NCI-H1436 treated with DMSO at 0.1 percent for 48 hours (cell line): ENCODE results near the gene ACTA1.
"Not testable (repeated sequence)": the region's sequence is repeated elsewhere in the genome, so short reads cannot be mapped to it uniquely, and the experiment has no call there.

Source experiments
- DNase-seq: peaks from one replicate; lab custom pipeline; 2025; lab: John Stamatoyannopoulos, UW

ACTA1 gene

DNA sequence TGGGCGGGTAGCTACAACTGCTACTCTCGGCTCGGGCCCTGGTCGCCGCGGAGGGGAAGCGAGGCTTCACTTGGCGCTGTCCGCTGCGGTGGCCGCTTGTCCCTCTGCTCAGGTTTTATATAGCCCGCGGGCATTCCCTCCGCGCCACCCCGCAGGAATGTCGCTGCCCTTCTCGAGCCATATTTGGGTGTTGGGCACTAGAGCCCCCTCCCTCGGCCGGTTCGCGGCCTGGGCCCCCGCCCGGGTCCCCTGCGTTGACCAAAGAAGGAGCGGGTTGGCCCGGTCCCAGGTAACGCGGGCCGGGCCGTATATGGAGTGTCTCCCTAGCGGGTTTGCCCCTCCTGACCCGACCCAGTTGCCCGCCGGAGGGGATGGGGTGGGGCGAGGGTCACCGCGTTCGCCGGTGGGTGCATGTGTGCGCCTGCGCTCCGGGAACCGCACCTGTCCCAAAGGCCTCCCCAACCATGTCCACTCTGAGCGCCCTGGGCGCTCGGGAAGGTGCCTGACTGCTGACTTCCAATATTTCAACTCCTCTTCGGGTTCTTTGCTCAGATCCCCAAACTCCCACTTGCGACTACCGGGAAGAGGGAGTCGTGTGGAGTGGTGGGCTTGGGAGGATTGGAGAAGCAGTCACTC, at the start of gene ACTA1:
Gene ACTA1 (minus strand): TSS at position 90 of the 636 bp plus-strand sequence. CDS start 979 bp downstream, outside the sequence.
- no peak for DNase-seq

DNA sequence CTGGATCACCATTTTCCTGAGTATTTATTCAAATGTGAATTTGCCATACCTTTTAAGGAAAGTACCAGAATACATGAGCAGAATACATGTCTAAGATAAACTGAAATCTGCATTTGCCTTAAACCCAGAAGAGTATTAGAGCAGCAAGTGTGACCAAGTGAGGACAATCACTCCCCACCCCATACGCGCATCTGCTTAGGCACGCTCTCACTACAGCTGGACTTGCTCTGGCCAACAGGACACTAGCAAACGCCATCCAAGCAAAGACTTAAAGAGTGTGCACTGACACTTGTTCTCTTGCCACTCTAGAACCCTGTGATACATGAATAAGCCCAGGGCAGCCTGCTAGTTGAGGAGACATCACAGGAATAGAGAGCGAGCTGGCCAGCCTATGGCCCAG, 48.6 kb upstream of the ACTA1 start:
- no peak for DNase-seq

DNA sequence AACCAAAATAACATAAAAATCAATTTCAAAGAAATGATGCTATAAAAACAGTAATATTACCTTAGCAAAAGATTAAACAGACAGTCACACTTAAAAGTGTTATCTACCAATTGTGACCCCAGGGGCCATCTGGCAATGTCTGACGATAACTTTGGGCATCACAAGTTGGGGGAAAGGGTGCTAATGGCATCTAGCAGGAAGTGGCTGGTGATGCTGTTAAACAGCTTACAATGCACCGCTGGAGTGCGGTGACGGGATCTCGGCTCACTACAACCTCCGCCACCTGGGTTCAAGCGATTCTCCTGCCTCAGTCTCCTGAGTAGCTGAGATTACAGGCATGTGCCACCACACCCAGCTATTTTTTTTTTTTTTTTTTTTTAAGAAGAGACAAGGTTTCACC, 46.6 kb upstream of the ACTA1 start:
- DNase-seq, result no peak

DNA sequence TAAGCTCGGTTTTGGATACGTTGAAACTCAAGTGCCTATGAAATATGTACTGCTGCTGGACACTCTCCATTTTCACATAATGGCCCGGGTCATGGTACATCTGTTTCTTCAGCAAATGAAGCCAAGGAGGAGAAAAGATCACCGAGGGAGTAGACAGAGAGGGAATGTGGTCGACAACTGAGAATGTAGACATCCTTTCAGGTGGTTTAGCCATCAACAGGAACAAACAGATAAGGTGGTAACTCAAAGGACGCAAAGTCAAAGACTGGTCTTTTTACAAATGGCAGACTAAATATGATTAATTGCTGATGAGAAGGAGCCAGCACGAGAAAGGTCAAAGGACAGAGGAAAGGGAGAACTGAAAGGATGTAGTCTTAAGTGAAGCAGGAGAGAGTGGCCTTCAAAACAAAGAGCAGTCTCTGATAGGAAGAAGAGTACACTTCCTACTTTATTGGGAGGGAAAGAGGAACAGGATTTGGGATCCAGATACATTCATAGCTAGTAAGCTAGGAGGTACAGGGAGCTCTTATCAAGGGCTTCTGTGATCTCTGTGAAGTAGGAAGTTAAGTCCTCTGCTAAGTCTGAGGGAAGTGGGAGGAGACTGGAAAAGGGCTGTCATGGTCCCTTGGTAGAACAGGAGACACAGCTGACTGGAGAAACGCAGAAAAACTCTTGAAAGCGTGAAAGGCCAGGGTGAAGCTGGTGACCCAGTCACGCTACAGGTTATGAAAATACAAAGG, 45.9 kb upstream of the ACTA1 start:
- no peak for DNase-seq

DNA sequence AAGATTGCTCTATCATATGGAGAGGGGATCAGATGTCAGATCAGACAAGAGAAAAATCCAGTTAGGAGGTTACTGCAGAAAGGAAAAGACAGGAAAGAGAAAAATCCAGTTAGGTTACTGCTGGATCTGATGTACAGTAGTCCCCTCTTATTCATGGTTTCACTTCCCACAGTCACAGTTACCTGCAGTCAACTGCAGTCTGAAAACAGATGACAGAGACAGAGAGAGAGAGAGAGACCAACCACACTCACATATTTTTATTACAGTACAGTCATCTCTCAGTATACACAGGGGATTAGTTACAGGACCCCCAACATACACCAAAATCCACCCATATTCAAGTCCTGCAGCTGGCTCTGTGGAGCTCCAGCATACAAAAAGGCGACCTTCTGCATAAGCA, 45.0 kb upstream of the ACTA1 start:
- no peak for DNase-seq

DNA sequence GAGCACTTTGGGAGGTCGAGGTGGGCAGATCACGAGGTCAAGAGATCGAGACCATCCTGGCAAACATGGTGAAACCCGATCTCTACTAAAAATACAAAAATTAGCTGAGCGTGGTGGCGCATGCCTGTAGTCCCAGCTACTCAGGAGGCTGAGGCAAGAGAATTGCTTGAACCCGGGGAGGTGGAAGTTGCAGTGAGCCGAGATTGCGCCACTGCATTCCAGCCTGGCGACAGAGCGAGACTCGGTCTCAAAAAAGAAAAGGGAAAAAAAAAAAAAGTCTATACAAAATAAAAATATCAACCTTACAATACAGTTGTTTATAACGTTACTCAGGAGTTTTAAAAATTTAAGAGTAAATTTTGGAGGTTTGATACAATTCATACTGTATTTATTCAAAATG, 42.0 kb upstream of the ACTA1 start:
- DNase-seq, result not testable (repeated sequence)

DNA sequence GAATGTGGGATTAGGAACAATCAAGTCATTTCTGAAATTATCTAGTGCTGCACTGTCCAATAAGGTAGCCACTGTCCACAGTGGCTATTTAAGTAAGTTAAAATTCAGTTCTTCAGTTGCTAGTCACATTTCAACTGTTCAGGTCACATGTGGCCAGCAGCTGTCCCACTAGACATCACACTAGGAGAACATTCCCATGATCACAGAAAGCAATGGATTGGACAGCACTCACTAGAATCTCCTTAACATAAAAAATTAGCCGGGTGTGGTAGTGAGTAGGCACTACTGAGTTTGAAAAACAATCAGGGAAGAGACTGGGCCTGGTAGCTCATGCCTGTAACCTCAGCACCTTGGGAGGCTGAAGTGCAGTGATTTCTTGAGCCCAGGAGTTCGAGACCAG, 40.6 kb upstream of the ACTA1 start:
- no peak for DNase-seq

DNA sequence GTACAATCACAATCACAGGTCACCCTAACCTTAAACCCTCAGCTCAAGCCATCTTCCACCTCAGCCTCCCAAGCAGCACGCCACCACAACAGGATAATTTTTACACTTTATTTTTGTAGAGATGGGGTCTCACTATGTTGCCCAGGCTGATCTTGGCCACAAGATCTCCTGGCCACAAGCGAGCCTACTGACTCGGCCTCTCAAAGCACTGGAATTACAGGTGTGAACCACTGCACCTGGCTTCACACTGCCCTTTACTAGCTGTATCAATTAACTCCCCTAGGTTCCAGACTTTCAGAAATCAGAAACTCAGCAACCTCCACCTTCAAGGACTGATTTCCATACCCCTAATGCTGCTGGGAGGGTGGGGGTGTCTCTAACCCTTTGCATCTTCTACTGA, 37.3 kb upstream of the ACTA1 start:
- DNase-seq, result no peak

DNA sequence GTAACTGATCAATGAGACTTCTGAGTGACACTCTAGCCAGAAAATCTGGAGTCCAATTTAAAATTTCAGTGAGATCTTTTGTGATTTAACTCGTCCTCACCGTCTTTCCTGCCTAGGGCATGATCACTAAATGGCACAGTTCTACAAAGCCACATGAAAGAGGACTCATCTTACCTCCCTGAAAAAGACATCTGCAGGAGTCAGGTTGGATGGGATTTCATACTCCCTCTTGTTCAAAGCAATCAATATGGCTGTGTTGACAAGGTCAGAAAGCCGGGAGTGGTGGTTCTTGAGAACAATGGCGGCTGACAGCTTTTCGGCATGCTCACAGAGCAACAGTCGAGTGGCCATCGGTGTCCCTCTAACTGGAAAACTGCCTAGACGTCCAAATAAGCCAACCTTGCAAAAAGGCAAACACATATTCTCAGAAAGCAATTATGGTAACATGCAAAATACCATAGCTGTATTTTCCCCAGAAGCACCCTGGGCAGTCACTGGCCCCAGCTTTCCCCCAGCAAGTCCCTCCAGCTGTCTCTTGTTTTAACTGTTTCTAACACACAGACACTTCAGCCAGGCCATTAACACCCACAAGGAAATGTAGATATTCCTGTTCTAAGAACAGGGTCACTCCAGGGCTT, 36.6 kb upstream of the ACTA1 start:
- DNase-seq, result no peak

DNA sequence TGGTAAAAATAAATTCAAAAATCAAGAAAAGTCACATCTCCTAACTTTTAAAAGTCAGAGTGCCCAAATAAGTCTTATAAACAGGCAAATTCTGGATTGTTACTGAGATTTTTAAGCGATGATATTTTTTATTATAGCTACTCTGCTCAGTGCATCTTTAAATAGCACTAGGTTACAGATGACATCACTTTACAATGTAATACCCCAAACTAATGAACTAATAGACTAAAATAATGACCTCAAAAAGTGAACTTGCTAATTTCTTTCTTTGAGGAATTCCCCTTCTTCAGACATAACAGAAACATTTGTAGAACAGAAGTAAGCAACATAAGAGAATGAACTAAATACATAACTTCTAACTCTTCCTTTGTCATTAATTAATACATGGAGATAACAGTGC, 33.0 kb upstream of the ACTA1 start:
- DNase-seq, result no peak

DNA sequence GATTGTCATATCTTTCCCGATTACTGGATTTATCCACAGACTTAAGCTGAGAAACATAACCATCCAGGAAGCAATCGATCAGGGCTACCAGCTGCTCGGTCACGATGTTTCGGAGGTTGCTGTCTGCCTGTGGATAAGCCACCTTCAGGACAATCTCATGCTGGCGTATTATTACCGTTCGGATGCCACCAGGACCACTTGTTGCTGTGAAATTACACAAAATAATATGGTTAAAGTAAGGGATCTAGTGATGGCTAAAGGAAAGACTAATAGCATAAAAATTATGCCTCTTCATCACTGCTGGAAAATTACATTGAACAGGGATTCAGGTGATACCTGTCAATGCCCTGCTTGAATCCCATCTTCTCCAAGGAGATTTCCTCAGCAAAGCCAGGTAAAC, 30.8 kb upstream of the ACTA1 start:
- no peak for DNase-seq

DNA sequence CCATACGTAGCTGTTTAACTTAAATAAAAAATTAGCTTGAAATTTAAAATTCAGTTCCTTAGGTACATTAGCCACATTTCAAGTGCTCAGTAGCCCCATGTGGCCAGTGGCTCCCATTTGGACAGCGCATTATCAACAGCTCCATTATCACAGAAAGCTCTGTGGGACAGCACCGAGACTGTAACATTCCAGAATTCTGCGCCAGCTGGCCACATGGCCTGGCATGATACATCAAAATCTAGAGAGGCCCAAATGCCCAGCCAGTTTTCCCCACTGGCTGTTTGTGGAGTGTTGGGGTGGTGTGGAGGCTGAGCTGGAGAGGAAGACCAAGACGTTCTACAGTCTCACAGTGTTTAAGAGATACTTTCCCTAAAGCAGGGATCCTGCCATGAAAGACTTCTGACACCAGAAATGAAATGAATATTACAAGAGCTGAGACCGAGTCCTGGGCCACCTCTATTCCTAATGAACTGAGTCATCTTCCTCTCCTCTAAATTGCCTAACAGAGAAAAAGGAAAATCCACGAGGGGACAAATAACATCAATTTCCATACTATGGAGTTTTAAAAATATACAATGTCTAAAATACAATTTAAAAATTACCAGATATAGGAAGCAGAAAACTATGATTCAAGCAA, 27.3 kb upstream of the ACTA1 start:
- no peak for DNase-seq

DNA sequence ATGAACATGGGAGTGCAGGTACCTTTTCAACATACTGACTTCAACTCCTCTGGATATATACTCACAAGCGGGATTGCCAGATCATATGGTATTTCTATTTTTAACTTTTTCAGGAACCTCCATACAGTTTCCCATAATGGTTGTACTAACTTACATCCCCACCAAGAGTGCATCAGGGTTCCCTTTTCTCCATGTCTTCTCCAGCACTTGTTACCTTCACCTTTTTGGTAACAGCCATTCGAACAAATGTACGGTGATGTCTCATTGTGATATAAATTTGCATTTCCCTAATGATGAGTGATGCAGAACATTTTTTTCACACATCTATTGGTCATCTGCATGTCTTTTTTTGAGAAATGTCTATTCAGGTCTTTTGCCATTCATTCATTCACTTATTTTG, 25.9 kb upstream of the ACTA1 start:
- DNase-seq, result no peak

DNA sequence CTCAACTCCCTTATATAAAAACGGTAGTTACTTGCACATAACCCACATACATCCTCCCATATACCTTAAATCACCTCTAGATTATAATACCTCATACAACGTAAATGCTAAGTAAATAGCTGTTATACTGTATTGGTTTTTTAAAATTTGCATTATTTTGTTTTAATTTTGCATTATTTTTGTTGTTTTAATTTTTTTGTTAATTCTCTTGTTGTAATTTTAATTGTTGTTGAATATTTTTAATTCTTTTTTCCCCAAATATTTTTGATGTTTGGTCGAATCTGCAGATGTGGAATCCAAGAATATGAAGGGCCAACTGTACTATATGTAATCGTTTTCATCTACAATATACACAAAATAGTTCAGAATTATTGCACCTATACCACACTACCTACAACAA, 23.5 kb upstream of the ACTA1 start:
- no peak for DNase-seq

DNA sequence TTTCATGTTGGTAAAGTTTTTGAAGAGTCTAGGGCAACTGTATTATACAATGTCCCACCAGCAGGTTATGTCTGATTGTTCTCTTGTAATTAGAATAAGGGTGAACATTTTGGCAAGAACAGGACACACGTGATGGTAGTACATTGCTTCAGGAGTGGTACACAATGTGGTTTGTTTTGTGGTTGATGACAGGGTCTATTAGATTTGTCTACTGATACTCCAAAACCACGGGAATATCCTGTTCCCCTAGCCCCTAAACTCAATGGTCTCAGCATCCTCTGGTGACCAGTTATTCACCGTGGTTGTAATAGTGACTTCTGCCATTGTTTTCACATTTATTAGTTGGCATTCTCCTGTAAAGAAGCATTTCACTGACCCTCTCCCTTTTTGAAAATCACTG, 22.1 kb upstream of the ACTA1 start:
- DNase-seq, result no peak

DNA sequence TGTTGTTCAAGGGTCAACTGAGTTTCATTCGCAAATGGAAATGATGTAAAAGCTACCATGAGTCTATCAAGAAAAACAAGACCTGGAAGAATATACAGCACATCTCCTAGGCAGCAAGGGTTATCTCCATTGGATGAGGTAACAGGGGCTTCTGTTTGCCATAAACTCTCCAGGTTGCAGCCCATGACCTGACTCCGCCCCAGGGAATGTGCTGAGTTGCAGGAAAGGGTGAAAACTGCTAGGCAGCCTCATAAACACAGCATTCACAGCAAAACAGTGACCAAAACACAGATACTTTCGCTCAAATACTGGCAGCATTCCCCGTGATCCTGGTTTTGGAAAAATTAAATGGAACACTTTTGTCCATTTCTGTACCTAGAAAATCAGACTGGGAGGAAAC, 20.2 kb upstream of the ACTA1 start:
- DNase-seq, result no peak

DNA sequence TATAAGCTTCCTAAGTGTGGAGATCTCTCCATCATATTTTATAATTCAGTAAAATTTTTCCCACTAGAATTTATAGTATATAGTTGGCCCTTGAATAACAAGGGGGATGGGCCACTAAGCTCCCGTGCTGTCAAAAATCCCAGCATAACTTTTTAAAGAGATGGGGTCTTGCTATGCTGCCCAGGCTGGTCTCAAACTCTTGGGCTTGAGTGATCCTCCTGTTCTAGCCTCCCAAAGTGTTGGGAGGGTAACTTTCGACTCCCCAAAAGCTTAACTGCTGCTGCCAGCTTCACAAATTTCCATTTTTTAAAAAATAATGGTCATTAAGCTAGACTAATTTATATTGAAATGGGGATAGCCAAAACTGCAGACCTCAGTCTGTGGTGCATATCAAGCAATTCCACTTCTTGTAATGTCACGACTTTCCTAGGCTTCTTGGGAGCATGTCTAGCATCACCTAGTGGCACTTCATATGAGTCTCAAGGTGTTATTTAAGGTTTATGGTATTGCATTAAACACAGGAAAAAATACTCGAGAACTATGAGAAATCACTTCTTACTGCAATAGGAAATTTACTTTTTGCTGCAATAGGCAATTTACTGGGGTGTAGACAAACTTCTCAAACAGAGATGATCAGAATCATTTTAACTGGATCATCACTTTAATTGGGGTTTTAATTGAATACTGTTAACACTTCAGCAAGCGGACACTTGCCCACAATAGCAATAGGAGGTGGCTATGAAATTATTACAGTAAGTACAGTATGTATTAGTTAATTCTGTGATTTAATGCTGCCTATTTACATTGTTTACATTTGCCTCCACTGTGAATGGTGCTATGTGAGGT, 19.3 kb upstream of the ACTA1 start:
- no peak for DNase-seq

DNA sequence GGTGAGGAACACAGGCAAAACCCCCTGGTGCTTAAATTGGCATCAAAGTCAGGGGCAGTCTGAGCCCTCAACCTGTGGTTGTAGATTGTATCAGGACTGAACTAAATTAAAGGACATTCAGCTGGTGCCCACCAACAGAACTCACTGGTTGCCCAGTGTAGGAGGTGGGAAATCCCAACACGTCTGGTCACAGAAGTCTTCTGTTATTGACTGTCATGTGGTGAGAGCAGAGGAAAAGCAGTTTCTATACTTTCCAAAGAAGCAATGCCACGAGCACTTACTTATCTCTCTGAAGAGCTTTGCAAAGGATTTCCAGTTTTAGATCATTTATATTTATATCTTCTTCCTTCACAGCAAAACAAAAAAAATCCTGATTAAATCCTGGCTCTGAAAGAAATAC, 15.0 kb upstream of the ACTA1 start:
- no peak for DNase-seq

DNA sequence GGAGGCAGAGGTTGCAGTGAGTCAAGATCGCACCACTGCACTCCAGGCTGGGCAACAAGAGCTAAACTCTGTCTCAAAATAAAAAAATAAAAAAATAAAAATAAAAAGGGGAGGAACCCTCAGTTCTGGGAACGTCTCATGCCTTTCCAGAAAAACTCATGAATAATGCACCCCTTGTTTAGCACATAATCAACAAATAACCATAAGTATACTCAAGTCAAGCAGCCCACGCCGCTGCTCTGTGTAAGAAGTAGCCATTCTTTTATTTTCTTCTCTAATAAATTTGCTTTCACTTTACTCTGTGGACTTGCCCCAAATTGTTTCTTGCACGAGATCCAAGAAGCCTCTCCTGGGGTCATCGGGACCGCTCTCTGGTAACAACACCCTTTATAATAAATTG, 14.5 kb upstream of the ACTA1 start:
- no peak for DNase-seq

DNA sequence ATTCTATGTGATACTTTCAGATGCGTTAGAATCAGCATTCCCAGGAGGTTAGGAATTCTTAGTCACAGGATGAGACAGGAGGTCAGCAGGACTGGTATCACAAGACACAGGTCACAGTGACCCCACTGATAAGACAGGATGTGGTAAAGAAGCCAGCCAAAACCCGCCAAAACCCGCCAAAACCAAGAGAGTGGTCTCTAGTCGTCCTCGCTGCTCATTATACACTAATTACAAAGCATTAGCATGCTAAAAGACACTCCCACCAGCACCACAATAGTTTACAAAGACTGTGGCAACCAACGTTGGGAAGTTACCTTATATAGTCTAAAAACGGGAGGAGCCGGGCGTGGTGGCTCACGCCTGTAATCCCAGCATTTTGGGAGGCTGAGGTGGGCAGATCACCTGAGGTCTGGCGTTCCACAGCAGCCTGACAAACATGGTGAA, 13.9 kb upstream of the ACTA1 start:
- DNase-seq, result no peak

DNA sequence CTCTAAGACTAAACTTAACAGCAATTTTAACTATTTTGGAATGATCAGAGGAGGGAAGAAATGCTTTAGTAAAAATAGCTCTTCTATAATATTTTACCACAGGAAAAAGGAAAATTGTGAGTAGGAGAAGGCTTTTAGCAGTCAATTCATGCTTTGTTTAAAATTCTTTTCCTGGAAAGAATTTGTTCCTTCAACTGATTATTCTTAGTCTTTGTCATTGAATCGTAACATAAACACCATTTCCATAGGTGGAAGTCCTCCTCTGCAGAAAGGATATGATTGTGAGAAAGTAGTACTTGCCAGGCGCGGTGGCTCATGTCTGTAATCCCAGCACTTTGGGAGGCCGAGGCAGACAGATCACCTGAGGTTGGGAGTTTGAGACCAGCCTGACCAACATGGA, 11.9 kb upstream of the ACTA1 start:
- DNase-seq, result no peak
